Renal pelvis (tissue), 4 donors: Measurements from ENCODE around the gene MITD1. TPM values are rescaled to one million over a fixed set of nuclear protein-coding genes. Genes with fewer than 3 reads are reported as not detected.
"Not testable (repeated sequence)": the region's sequence is repeated elsewhere in the genome, so short reads cannot be mapped to it uniquely, and the experiment has no call there.

Experiments
- DNase-seq: peaks from one replicate; pipeline ENCODE4 v3.0.0-alpha.2; 2013
- polyA plus RNA-seq, 3 donors: library from polyadenylated mRNA; unstranded; fragments of 120-200 nt; gene quantifications; one replicate each; pipeline ENCODE4 v1.2.1, GENCODE V29; 2013; ENCODE audit not compliant: insufficient read length in 3 of 3

The MITD1 gene
- polyA plus RNA-seq, 3 donors: 36.3 to 50.9 (median 49.8) TPM

DNA sequence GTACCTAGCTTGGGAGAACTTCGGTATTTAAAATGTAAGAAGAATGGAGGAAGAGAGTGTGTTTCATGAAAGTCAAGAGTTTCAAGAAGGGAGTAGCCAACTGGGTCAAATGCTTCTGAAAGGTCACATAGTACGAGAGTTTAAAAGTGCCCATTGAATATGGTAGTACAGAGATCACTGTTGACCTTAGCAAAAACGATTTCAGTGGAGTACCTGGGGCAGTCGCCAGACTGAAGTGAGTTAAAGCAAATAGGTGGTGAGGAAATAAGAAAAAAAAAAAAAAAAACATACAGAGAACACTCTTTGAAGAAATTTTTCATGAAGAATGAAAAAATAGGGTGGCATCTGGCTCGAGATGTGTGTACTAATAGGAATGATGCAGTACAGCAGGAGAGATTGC, 14.6 kb downstream of the MITD1 start:
- DNase-seq: no peak

GRCh38 chr2:99159594-99159993, 21.3 kb downstream of the MITD1 start:
- no peak for DNase-seq

DNA sequence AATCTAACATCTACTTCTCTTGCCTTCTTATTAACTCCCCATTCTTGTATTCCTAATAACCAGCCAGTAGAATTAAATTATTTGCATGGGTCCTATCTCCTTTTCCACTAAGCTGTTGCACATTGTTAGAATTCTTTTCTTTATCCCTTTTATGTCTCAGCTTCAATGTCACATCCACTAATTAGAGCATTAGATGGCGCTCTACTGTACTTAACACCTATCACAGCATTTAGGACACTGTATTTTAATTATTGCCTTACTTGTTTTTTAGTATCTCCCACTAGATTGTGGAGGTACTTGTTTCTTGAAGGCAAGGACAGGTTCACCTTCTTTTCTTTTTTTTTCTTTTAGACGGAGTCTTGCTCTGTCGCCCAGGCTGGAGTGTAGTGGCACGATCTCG, 22.3 kb downstream of the MITD1 start:
- no peak for DNase-seq

- no peak for DNase-seq
Measured at GRCh38 chr2:99156891-99157290, 24.0 kb downstream of the MITD1 start.

DNA sequence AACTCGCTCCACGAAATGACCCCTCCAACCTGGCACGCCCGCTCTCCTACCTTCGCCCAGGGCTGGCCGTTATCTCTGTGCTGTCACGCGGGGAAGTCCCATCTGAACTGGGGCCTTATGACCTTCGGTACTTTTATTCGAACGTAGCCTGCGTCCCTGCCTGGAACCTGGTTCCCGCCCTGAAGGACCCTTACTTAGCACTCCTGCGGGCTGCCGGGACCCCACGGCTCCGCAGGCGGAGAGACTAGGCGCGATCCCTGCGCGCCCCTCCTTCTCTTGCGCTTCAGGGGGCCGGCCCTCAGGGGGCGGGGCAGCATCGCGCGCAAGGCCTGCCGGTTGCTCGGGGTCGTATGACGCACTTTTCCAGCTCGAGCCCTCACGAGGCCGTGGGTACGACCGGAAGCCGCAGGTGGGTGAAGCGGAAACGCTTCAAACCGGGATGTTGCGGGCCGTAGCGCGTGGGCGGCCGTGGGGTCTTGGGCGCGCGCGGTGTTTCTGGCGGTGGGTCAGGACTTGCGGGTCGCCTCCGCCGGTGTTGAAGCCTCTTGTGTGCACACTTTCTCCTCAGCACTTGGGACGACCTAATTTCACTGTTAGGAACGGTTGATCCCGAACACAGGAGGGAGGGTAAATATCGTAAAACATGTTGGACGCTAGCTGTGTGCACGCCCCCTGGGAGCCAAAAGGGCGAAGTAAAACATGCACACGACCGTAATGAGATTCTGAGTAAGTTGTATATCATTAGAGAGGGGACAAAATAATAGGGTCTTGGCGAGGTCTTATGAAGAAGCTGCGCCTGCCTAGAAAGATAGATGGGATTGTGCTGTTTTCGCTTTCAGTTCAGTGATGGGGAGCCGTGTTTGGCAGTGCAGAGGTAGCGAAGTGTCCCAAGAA, 26.0 kb downstream of the MITD1 start, which contains the start of the genes LIPT1 and TSGA10:
TSS of gene LIPT1 (plus strand) at position 325 of the 894 bp plus-strand sequence. CDS start 6,991 bp downstream, outside the sequence.
TSS of gene TSGA10 (minus strand) at position 300 of the 894 bp plus-strand sequence. CDS start 45,503 bp downstream, outside the sequence.
- DNase-seq: peak; percentile 94

GRCh38 chr2:99153921-99154604, 26.8 kb downstream of the MITD1 start:
- no peak for DNase-seq

DNA sequence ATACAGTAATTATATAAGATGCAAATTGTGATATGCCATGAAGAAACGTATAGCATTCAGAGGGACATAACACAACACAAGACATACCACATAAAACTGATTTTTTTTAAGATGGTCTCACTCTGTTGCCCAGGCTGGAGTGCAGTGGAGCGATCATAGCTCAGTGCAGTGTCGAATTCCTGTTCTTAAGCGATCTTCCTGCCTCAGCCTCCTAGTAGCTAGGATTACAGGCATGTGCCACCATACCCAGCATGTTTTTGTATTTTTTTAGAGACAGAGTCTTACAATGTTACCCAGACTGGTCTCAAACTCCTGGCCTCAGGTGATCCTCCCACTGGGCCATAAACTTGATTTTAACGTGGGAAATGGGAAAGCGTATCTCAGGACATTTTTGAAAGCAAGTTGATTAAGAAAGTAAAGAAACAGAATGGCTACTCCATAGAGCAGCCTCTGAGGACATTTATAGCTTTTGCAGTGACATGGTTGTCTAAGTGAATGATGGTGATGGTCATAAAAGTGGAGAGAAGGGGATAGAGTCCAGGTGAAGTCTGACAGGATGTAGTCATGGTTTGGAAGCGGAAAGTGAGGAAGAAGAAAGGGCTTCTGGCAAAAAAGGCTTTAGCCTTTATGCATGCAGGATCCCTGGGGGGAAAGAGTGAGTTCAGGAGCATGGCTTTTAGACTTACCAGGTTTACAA, 28.5 kb downstream of the MITD1 start:
- peak; percentile 53 for DNase-seq

GRCh38 chr2:99150706-99151105, 30.2 kb downstream of the MITD1 start:
- no peak for DNase-seq

GRCh38 chr2:99141110-99142108, 39.4 kb downstream of the MITD1 start, which contains the start of gene C2orf15:
C2orf15 (plus strand) TSS chr2:99141707; CDS start chr2:99150559, 8,852 bp downstream.
- DNase-seq: peak; percentile 95

DNA sequence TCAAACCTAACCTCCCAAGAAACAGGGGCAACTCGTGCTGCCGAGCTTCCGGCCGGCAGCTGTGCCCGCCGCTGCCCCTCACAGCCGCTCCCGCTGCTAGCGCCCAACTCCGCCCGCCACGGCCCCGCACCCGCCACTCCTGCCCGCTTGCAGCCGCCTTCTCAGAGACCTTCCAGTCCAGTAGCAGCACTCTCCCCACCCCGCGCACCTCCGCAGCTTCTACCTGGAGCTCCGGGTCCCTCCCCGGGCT, 40.1 kb downstream of the MITD1 start:
- DNase-seq: no peak

DNA sequence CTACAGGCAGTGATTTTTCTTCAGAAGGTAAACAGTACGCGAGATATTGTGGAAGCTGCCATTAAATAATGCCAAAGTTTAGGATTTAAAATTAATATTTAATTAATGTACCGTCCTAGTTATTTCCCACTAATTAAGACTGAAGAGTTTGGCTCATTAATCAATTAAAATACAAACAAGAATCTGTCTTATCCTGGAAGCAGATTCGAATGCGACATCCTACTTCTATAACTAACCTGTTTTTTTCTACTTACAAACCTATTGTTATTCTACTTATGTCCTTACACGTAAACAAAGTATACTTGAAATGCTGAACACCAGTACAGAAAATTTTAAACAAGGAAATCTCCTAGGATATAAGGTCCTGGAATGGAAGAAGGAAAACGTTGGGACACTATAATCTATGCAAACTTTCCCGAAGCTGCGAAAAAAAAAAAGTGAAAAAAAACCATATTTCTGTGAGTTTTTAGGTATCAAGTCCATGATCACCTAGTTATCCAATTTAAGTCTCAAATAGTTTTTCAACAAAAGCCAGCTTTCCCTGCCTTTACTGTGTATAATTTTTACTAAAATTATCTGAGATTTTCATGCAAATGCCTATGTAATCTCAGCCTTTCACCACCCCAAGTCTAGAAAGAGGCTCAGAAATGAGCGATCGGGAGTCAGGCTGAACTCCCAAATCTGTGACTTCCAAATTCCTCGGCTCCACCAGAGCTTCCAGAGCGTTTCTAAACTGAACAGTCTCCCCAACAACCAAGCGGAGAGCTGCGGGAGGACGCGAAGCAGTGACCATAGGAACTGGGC, 40.6 kb downstream of the MITD1 start:
- DNase-seq: peak; percentile 60

- no peak for DNase-seq
Measured at GRCh38 chr2:99139003-99139402, 41.9 kb downstream of the MITD1 start.

- DNase-seq: not testable (repeated sequence)
Measured at GRCh38 chr2:99135044-99135556, 45.8 kb downstream of the MITD1 start.

DNA sequence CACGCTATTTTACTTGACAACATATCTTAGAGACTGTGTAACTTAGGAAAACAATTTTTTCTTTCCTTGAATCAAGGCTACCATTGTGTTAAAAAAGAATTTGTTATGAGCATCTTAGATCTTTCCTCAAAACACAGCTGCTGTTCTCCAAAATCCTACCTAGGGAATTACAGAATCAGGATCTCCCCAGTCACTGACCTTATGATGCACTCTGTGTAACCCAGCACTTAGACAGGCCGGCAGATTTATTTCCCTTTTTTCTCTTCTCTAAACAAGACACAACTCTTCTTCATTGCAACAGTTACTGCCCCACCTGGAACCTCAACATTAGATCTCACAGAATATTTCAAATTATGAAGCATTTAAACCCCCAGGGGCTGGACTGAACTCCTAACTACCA, 52.9 kb downstream of the MITD1 start:
- no peak for DNase-seq

Other genes starting within 250 kb of the MITD1 start
- 1 to 10 TPM; 3.0 to 3.4 (median 3.0) TPM for gene CRACDL, start 244.8 kb downstream of the MITD1 start, polyA plus RNA-seq
- gene C2orf15, start 39.4 kb downstream of the MITD1 start, polyA plus RNA-seq: 10 to 100 TPM in 2 of 3 donors, 1 to 10 TPM in 1; 9.6 to 13.1 (median 10.0) TPM
- gene TSGA10, start 26.1 kb downstream of the MITD1 start, polyA plus RNA-seq: 10 to 100 TPM; 14.7 to 20.4 (median 17.0) TPM
- gene LIPT1, start 26.1 kb downstream of the MITD1 start, polyA plus RNA-seq: 10 to 100 TPM; 13.5 to 19.0 (median 18.8) TPM
- 10 to 100 TPM; 45.5 to 53.1 (median 45.7) TPM for gene MRPL30, start 126 bp upstream of the MITD1 start, polyA plus RNA-seq
- gene LYG2, start 74.6 kb upstream of the MITD1 start, polyA plus RNA-seq: under 1 TPM; 0.17 to 0.99 (median 0.58) TPM
- gene LYG1, start 120.1 kb upstream of the MITD1 start, polyA plus RNA-seq: 1 to 10 TPM; 3.0 to 6.8 (median 4.2) TPM
- gene TXNDC9, start 155.3 kb upstream of the MITD1 start, polyA plus RNA-seq: 10 to 100 TPM; 40.6 to 45.7 (median 41.2) TPM
- 10 to 100 TPM; 60.6 to 76.2 (median 65.0) TPM for gene EIF5B, start 156.3 kb upstream of the MITD1 start, polyA plus RNA-seq